Testis (tissue), 2 donors: ENCODE measurements around the gene LYG2.

Source experiments
- CTCF ChIP-seq, 3 experiments: fragments of 450-650 bp in 2 of 3; fragments of 200-600 bp in 1 of 3; sonication (generic) in 1 of 3; IDR thresholded peaks; one replicate each; pipeline ENCODE4 v1.5.1; 2016 to 2019; ENCODE audit warnings: antibody characterized with exemption in 3 of 3, mild to moderate bottlenecking in 2 of 3, moderate library complexity in 1 of 3
- POLR2A ChIP-seq: fragments of 450-650 bp; IDR thresholded peaks from one replicate; pipeline ENCODE4 v1.6.1; 2017; ENCODE audit warnings: antibody characterized with exemption, mild to moderate bottlenecking, moderate library complexity

GRCh38 chr2:99216096-99216495 is 39.4 kb downstream of the LYG2 start:
- TF ChIP-seq CTCF (IDR thresholded peaks at IDR 0.05) (no peak), POLR2A (no peak)
